Vagina (tissue), 2 donors: ENCODE data around the gene PTP4A2.
"Not testable (repeated sequence)": the region's sequence is repeated elsewhere in the genome, so short reads cannot be mapped to it uniquely, and the experiment has no call there.

Source experiments
- POLR2A ChIP-seq, 2 donors: fragments of 450-650 bp; IDR thresholded peaks; one replicate each; pipeline ENCODE4 v1.6.1; 2017; ENCODE audit warnings: antibody characterized with exemption in 2 of 2, mild to moderate bottlenecking in 2 of 2, moderate library complexity in 2 of 2
- TF ChIP-seq, protein P1 (sequence below), 3 experiments: fragments of 450-650 bp in 2 of 3; fragments of 200-600 bp in 1 of 3; sonication (generic) in 1 of 3; IDR thresholded peaks; one replicate each; pipeline ENCODE4 v1.5.1; 2017 to 2019; ENCODE audit warnings: antibody characterized with exemption in 3 of 3, mild to moderate bottlenecking in 2 of 3, moderate library complexity in 2 of 3

DNA sequence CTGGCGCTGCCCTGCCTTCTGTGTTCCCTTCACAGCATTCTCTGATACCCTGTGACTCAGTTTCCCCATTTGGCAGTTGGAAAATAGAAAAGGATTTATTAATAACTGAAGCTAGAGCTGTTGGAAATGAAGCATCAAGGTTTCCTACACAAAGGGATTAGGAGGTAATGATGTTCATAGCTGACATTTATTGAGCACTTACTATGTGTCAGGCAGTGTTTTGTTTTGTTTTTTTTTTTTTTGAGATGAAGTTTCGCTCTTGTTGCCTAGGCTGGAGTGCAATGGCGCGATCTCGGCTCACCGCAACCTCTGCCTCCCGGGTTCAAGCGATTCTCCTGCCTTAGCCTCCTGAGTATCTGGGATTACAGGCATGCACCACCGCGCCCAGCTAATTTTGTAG is 7.5 kb upstream of the PTP4A2 start:
- TF ChIP-seq, protein P1, sequence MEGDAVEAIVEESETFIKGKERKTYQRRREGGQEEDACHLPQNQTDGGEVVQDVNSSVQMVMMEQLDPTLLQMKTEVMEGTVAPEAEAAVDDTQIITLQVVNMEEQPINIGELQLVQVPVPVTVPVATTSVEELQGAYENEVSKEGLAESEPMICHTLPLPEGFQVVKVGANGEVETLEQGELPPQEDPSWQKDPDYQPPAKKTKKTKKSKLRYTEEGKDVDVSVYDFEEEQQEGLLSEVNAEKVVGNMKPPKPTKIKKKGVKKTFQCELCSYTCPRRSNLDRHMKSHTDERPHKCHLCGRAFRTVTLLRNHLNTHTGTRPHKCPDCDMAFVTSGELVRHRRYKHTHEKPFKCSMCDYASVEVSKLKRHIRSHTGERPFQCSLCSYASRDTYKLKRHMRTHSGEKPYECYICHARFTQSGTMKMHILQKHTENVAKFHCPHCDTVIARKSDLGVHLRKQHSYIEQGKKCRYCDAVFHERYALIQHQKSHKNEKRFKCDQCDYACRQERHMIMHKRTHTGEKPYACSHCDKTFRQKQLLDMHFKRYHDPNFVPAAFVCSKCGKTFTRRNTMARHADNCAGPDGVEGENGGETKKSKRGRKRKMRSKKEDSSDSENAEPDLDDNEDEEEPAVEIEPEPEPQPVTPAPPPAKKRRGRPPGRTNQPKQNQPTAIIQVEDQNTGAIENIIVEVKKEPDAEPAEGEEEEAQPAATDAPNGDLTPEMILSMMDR (IDR thresholded peaks at IDR 0.05) = not testable (repeated sequence)
- TF ChIP-seq POLR2A (IDR thresholded peaks at IDR 0.05) = not testable (repeated sequence)
